Measurements from ENCODE around the gene OR51F1. TPM values are rescaled to one million over a fixed set of nuclear protein-coding genes. Genes with fewer than 3 reads are reported as not detected.
"Not testable (repeated sequence)": the region's sequence is repeated elsewhere in the genome, so short reads cannot be mapped to it uniquely, and the experiment has no call there.

OR51F1 gene
- total RNA-seq, 1 experiment from 2014 or later, result not detected

DNA sequence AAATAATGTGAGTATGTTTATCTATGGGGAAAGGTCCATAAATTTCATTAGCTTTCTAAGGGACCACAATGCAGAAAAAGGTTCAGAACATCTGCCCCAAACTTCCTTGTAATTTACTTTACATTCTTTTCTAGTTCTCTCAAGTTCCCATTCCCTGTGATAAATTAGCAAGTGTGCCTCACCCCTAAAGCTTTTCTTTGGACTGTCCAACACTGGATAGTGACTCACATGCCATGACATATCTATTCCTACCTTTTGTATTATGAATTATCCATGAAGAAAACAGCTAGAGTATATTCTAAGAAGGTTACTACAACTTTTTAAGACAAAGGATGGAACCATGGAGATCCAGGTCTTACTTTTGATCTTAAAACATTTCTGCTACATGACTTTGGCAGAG is 1.6 kb downstream of the OR51F1 start:
- Histone ChIP-seq H3K9me2 (replicated peaks; ENCODE audit: insufficient read depth, low read length) (no peaks in the 10 kb centered on the region), H3K79me2 (ENCODE audit: low read length) (no peaks in the 10 kb centered on the region), H3K4me2 (ENCODE audit: low read depth, low read length, poor library complexity, severe bottlenecking) (no peak overlapping the region), H3K36me3 (ENCODE audit: insufficient read depth, low read length) (no peaks in the 10 kb centered on the region), H3K27ac (ENCODE audit: low read length) (no peak overlapping the region), H4K20me1 (ENCODE audit: insufficient read depth, low read depth, low read length) (no peaks in the 10 kb centered on the region), H2AFZ (ENCODE audit: low read length) (no peak overlapping the region), H3K4me3 (ENCODE audit: low read length) (no peak overlapping the region), H3K27me3 (ENCODE audit: low read length) (no peaks in the 10 kb centered on the region), H3K4me1 (ENCODE audit: low read length) (no peaks in the 10 kb centered on the region), H3K9ac (ENCODE audit: low read length) (no peak overlapping the region), H3K9me3 (ENCODE audit: low read length) (no peaks in the 10 kb centered on the region)
- no peak for DNase-seq

DNA sequence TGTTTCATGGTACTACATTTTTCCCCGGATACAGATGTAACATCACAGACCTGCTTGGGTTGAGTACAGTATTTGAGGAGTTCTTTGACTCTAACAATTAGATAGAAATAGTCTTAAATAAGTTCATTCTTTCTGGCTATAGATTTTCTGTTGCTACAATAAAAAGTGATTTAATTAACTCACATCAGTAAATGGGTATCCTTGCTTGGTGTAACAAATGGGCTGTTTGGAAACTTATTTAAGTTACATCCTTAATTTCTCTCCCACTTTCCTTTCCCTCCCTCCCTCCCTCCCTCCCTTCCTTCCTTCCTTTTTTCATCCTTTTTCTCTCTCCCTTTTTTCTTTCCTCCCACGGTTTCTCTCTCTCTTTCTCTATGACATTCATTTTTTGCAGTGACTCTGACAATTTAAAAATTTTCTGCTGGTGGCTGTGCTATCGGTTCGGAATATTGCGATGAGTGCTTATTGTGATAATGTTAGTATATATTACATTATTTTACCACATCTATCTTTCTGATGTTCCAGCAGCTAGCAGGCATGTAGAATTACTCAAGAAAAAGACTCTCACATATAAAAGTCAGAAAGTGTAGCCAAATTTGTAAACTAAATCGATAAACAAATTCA is 3.2 kb downstream of the OR51F1 start:
- Histone ChIP-seq H3K27ac (ENCODE audit: low read length) (no peak overlapping the region), H3K9ac (ENCODE audit: low read length) (no peak overlapping the region), H3K9me3 (ENCODE audit: low read length) (no peaks in the 10 kb centered on the region), H2AFZ (ENCODE audit: low read length) (no peak overlapping the region), H3K9me2 (replicated peaks; ENCODE audit: insufficient read depth, low read length) (no peaks in the 10 kb centered on the region), H4K20me1 (ENCODE audit: insufficient read depth, low read depth, low read length) (no peaks in the 10 kb centered on the region), H3K79me2 (ENCODE audit: low read length) (no peaks in the 10 kb centered on the region), H3K36me3 (ENCODE audit: insufficient read depth, low read length) (no peaks in the 10 kb centered on the region), H3K4me1 (ENCODE audit: low read length) (no peaks in the 10 kb centered on the region), H3K27me3 (ENCODE audit: low read length) (no peaks in the 10 kb centered on the region), H3K4me2 (ENCODE audit: low read depth, low read length, poor library complexity, severe bottlenecking) (no peak overlapping the region), H3K4me3 (ENCODE audit: low read length) (no peak overlapping the region)
- no peak for DNase-seq

DNA sequence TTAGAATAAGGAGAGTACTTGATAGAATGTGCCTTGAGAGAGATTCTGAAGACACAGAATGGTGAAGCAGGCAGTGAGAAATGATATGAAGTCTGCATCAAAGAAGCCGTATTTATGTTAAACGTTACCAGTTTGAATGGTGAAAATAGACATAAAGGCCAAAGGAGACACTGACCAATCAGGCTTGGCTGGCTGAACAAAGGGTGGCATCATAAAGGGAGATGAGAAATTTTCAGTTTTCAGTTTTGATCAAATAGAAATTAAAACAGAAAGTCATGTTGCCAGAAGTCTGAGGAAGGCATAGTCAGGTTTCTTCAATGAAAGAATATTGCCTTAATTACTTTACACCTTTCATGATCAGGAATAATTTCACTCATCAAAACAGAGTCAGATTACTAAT is 6.6 kb downstream of the OR51F1 start:
- Histone ChIP-seq H3K4me3 (ENCODE audit: low read length) (no peak overlapping the region), H3K4me2 (ENCODE audit: low read depth, low read length, poor library complexity, severe bottlenecking) (no peak overlapping the region), H4K20me1 (ENCODE audit: insufficient read depth, low read depth, low read length) (no peaks in the 10 kb centered on the region), H2AFZ (ENCODE audit: low read length) (no peak overlapping the region), H3K9me3 (ENCODE audit: low read length) (no peaks in the 10 kb centered on the region), H3K4me1 (ENCODE audit: low read length) (no peaks in the 10 kb centered on the region), H3K27me3 (ENCODE audit: low read length) (no peaks in the 10 kb centered on the region), H3K36me3 (ENCODE audit: insufficient read depth, low read length) (no peaks in the 10 kb centered on the region), H3K9ac (ENCODE audit: low read length) (no peak overlapping the region), H3K9me2 (replicated peaks; ENCODE audit: insufficient read depth, low read length) (no peaks in the 10 kb centered on the region), H3K27ac (ENCODE audit: low read length) (no peak overlapping the region), H3K79me2 (ENCODE audit: low read length) (no peaks in the 10 kb centered on the region)
- no peak for DNase-seq

DNA sequence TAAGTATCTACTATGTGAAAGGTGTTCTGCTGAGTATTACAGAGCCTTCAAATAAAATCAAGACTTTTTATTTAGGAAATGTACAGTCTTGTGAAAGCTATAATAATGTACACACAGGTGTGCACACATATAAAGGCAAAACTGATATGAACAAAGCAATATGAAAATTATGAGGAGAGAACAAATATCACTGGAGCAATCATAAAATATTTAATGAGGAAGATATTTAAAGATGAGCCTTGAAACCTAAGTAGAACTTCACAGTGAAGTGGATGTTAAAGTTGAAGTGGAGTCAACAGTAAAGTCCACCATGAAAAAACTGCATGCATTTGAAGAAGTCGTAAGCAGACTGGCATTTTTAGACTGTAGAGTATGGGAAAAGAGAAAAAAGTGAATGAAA is 18.5 kb downstream of the OR51F1 start:
- DNase-seq, result no peak
- Histone ChIP-seq H3K4me3 (ENCODE audit: low read length) (no peak overlapping the region), H3K4me1 (ENCODE audit: low read length) (no peaks in the 10 kb centered on the region), H3K27me3 (ENCODE audit: low read length) (no peaks in the 10 kb centered on the region), H3K36me3 (ENCODE audit: insufficient read depth, low read length) (no peaks in the 10 kb centered on the region), H3K4me2 (ENCODE audit: low read depth, low read length, poor library complexity, severe bottlenecking) (no peak overlapping the region), H4K20me1 (ENCODE audit: insufficient read depth, low read depth, low read length) (no peaks in the 10 kb centered on the region), H3K79me2 (ENCODE audit: low read length) (no peaks in the 10 kb centered on the region), H3K9me2 (replicated peaks; ENCODE audit: insufficient read depth, low read length) (no peaks in the 10 kb centered on the region), H2AFZ (ENCODE audit: low read length) (no peak overlapping the region), H3K27ac (ENCODE audit: low read length) (no peak overlapping the region), H3K9ac (ENCODE audit: low read length) (no peak overlapping the region), H3K9me3 (ENCODE audit: low read length) (no peaks in the 10 kb centered on the region)

DNA sequence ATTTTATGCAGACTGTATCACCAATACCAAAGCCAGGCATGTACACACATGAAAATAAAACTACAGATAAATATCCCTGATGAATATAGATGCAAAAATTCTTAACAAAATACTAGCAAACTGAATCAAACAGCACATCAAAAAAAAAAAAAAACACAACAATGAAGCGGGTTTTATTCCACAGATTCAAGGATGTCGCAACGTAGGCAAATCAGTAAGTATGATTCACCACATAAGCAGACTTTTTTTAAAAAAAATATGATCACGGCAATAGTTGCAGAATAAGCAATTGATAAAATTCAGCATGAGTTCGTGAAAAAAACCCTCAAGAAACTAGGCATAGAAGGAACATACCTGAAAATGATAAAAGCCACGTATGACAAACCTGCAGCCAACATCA is 21.3 kb downstream of the OR51F1 start:
- H4K20me1 ChIP-seq (ENCODE audit: insufficient read depth, low read depth, low read length), result no peaks in the 10 kb centered on the region
- no peaks in the 10 kb centered on the region for H3K36me3 ChIP-seq (ENCODE audit: insufficient read depth, low read length)
- H3K9ac ChIP-seq (ENCODE audit: low read length), result no peak overlapping the region
- no peak overlapping the region for H3K27ac ChIP-seq (ENCODE audit: low read length)
- no peak overlapping the region for H3K4me3 ChIP-seq (ENCODE audit: low read length)
- DNase-seq, result no peak
- no peaks in the 10 kb centered on the region for H3K4me1 ChIP-seq (ENCODE audit: low read length)
- no peak overlapping the region for H2AFZ ChIP-seq (ENCODE audit: low read length)
- no peaks in the 10 kb centered on the region for H3K9me2 ChIP-seq (replicated peaks; ENCODE audit: insufficient read depth, low read length)
- H3K4me2 ChIP-seq (ENCODE audit: low read depth, low read length, poor library complexity, severe bottlenecking), result no peak overlapping the region
- H3K27me3 ChIP-seq (ENCODE audit: low read length), result no peaks in the 10 kb centered on the region
- no peaks in the 10 kb centered on the region for H3K79me2 ChIP-seq (ENCODE audit: low read length)
- no peaks in the 10 kb centered on the region for H3K9me3 ChIP-seq (ENCODE audit: low read length)

DNA sequence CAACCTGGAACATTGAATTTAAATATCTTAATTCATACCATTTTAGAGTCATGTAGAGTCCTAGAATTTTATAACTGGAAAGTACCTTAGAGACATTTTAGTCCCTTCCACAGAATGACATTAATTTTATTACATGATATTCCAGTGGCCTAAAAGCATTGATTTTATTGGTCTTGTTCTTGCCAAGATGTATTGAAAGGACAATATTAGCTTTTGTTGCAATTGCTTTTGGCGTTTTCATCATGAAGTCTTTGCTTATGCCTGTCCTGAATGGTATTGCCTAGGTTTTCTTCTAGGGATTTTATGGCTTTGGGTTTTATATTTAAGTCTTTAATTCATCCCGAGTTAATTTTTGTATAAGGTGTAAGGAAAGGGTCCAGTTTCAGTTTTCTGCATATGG is 29.0 kb downstream of the OR51F1 start:
- H3K4me1 ChIP-seq (ENCODE audit: low read length), result no peaks in the 10 kb centered on the region
- no peaks in the 10 kb centered on the region for H4K20me1 ChIP-seq (ENCODE audit: insufficient read depth, low read depth, low read length)
- no peaks in the 10 kb centered on the region for H3K79me2 ChIP-seq (ENCODE audit: low read length)
- no peak overlapping the region for H3K27ac ChIP-seq (ENCODE audit: low read length)
- H3K27me3 ChIP-seq (ENCODE audit: low read length), result no peaks in the 10 kb centered on the region
- DNase-seq, result no peak
- H2AFZ ChIP-seq (ENCODE audit: low read length), result no peak overlapping the region
- no peaks in the 10 kb centered on the region for H3K9me3 ChIP-seq (ENCODE audit: low read length)
- no peak overlapping the region for H3K9ac ChIP-seq (ENCODE audit: low read length)
- no peaks in the 10 kb centered on the region for H3K36me3 ChIP-seq (ENCODE audit: insufficient read depth, low read length)
- H3K4me3 ChIP-seq (ENCODE audit: low read length), result no peak overlapping the region
- no peaks in the 10 kb centered on the region for H3K9me2 ChIP-seq (replicated peaks; ENCODE audit: insufficient read depth, low read length)
- no peak overlapping the region for H3K4me2 ChIP-seq (ENCODE audit: low read depth, low read length, poor library complexity, severe bottlenecking)

DNA sequence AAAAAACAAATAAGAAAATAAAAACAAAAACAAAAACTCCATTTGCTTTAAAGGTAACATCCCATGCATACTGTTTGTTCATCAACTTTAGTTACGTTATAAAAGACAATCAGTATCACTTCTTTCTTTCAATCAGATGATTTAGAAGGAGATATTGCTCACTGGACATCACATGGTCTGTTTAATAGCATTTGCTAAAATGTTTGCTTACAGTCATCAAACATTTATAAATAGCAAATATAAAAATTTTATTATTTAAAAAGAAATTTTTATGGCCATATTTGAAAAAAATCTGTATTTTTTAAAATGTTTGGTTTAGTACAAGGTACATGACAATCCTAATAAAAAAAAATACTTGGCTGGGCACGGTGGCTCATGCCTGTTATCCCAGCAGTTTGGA is 42.6 kb downstream of the OR51F1 start:
- H2AFZ ChIP-seq (ENCODE audit: low read length), result no peak overlapping the region
- H3K36me3 ChIP-seq (ENCODE audit: insufficient read depth, low read length), result no peaks in the 10 kb centered on the region
- no peaks in the 10 kb centered on the region for H4K20me1 ChIP-seq (ENCODE audit: insufficient read depth, low read depth, low read length)
- no peak overlapping the region for H3K27ac ChIP-seq (ENCODE audit: low read length)
- H3K27me3 ChIP-seq (ENCODE audit: low read length), result no peaks in the 10 kb centered on the region
- H3K9ac ChIP-seq (ENCODE audit: low read length), result no peak overlapping the region
- no peak for DNase-seq
- no peaks in the 10 kb centered on the region for H3K79me2 ChIP-seq (ENCODE audit: low read length)
- no peaks in the 10 kb centered on the region for H3K9me2 ChIP-seq (replicated peaks; ENCODE audit: insufficient read depth, low read length)
- no peaks in the 10 kb centered on the region for H3K9me3 ChIP-seq (ENCODE audit: low read length)
- H3K4me2 ChIP-seq (ENCODE audit: low read depth, low read length, poor library complexity, severe bottlenecking), result no peak overlapping the region
- no peaks in the 10 kb centered on the region for H3K4me1 ChIP-seq (ENCODE audit: low read length)
- H3K4me3 ChIP-seq (ENCODE audit: low read length), result no peak overlapping the region

DNA sequence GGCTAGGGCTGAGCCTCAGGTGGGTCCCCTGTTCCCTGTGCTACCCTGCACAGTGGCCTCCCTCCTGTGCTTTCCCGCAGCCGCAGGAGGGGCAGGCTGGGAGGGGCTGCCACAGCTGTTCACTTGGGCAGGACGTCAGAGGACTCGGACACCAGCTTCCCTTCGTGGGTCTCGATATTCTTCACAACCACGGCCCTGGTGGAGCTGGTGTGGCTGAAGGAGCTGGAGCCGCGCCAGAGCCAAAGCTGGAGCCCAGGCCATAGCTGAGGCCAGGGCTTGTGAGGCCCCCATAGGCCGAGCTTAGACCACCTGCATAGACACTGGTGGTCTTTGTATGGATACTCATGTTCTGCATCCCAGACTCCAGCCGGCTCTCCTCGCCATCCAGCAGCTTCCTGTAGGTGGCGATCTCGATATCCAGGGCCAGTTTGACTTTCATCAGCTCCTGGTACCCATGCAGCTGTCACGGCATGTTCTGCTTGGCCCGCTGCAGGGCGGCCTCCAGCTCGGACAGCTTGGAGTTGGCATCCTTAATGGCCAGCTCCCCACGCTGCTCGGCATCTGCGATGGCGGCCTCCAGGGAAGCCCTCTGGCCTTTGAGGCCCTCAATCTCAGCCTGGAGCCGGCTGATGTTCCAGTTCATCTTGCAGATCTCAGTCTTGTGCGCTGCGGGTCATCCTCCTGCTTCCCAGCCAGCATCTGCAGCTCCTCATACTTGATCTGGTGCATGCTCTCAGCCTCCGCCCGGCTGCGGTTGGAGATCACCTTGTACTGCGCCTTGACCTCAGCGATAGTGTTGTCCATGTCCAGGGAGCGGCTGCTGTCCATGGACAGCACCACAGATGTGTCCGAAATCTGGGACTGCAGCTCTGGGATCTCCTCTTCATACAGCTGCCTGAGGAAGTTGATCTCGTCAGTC is 46.9 kb downstream of the OR51F1 start:
- not testable (repeated sequence) for H3K9me2 ChIP-seq (replicated peaks; ENCODE audit: insufficient read depth, low read length); H3K79me2 ChIP-seq (ENCODE audit: low read length); H3K4me3 ChIP-seq (ENCODE audit: low read length); H3K27me3 ChIP-seq (ENCODE audit: low read length); H4K20me1 ChIP-seq (ENCODE audit: insufficient read depth, low read depth, low read length); H3K9me3 ChIP-seq (ENCODE audit: low read length); H3K36me3 ChIP-seq (ENCODE audit: insufficient read depth, low read length); DNase-seq; H3K27ac ChIP-seq (ENCODE audit: low read length); H3K4me1 ChIP-seq (ENCODE audit: low read length); H2AFZ ChIP-seq (ENCODE audit: low read length); H3K4me2 ChIP-seq (ENCODE audit: low read depth, low read length, poor library complexity, severe bottlenecking); H3K9ac ChIP-seq (ENCODE audit: low read length)

Data from Karpas-422 (cell line).